DOHH2 (cell line): ENCODE measurements around the gene ARL8B.

ENCODE experiments used
- EZH2phosphoT487 ChIP-seq: fragments of 200-600 bp; sonication (generic); IDR thresholded peaks from 2 replicates; pipeline ENCODE4 v1.6.1; 2017; ENCODE audit warnings: borderline replicate concordance, mild to moderate bottlenecking, antibody characterized with exemption, low read length, moderate library complexity, mixed read lengths
- TF ChIP-seq, protein P1 (sequence below): fragments of 200-600 bp; sonication (generic); IDR thresholded peaks from one replicate; pipeline ENCODE4 v1.5.1; 2014; ENCODE audit warnings: antibody characterized with exemption, mild to moderate bottlenecking, low read depth, low read length; ENCODE audit not compliant: poor library complexity, severe bottlenecking

DNA sequence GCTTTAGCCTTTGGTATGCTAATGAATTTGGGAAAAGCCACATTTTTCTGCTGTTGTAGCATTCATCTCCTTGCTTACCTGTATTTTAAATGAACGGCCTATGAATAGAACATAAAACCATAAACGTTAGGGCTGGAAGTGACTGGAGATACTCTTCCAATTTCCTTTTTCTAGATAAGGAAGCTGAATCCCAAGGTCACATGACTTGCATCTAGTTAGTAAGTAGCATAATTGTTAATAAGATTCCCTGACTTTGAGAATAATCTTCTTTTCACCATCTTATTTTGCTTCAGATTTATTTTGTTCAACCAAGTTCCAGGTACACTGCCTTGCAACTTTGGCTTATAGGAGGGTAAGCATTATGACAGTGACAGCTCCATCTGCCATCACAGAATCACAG lies 44.8 kb downstream of the ARL8B start:
- TF ChIP-seq, protein P1, sequence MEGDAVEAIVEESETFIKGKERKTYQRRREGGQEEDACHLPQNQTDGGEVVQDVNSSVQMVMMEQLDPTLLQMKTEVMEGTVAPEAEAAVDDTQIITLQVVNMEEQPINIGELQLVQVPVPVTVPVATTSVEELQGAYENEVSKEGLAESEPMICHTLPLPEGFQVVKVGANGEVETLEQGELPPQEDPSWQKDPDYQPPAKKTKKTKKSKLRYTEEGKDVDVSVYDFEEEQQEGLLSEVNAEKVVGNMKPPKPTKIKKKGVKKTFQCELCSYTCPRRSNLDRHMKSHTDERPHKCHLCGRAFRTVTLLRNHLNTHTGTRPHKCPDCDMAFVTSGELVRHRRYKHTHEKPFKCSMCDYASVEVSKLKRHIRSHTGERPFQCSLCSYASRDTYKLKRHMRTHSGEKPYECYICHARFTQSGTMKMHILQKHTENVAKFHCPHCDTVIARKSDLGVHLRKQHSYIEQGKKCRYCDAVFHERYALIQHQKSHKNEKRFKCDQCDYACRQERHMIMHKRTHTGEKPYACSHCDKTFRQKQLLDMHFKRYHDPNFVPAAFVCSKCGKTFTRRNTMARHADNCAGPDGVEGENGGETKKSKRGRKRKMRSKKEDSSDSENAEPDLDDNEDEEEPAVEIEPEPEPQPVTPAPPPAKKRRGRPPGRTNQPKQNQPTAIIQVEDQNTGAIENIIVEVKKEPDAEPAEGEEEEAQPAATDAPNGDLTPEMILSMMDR: no peak
- TF ChIP-seq EZH2phosphoT487: no peak
